Sciatic nerve (tissue), 2 donors: ENCODE data around the gene NXPE2. TPM values are rescaled to one million over a fixed set of nuclear protein-coding genes. Genes with fewer than 3 reads are reported as not detected.
A peak's percentile ranks its signal among the peaks of the same experiment; 100 is the strongest.
"Not testable (repeated sequence)": the region's sequence is repeated elsewhere in the genome, so short reads cannot be mapped to it uniquely, and the experiment has no call there.

Experiments used
- ATAC-seq: fragments of 200-7000 bp; cut with Tn5 transposase; one replicate; pipeline ENCODE4 v1.9.1; 2020; ENCODE audit warnings: mild to moderate bottlenecking, moderate library complexity
- DNase-seq: peaks from one replicate; pipeline ENCODE4 v3.0.0-alpha.2; 2020; ENCODE audit warnings: low spot score
- intact Hi-C: fragments of 100-400 bp; cut with DNase I; formaldehyde crosslinking; loops from one replicate; pipeline ENCODE4 v1.14.2; 2022
- total RNA-seq: library from RNA; stranded (reverse); fragmentation: NEBNext Ultra II Directional; extraction: Animal tissue kit (Norgen Biotek cat#: 25700); gene quantifications from one replicate; pipeline ENCODE4 v1.2.1, GENCODE V29; 2021
- donor health status: DM: no; HTN: no; CAD: no.
- donor health status: DM: no; HTN: no; CAD: no.

Gene NXPE2
- 0.71 TPM for total RNA-seq

DNA sequence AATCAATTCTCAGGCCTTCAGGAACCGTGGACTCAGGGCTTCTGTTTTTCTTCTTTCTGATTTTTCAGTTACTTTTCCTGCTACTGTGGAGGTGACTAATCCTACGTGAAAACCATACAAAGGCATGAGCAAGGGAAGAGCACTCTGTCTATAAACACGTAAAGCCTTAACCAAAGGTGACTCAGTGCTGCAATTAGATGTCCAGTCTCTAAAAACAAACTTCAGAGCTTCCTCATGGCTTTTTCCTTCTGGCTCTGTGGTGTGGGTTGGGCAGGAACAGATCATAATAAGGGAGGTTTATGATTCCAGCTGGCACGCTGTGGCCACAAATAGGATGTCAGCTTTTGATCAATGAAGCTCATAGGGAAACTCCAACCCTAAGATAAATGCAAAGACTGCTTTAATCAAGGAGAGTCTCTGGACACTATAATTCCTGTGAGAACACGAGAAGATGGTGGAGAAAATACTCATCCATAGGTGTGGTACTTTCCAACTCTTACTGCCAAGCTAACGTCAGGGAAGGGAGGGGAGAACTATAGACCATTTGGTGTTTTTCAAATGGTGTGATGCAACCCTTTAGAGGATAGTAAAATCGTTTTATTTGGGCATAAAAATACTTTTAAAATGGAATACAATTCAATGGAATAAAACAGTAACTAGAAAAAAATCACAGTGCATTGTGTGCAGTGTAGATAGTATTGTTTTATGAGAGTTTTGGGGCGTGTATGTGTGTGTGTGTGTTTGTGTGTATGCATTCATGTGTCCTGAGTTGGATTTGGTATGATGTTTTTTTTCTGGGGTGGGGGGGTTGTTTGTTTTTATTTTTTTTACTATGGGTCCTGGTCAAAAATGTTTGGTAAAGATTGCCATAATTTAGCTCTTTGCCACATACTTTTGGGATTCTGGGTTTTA is at the start of gene NXPE2:
Gene NXPE2, plus strand, starts transcription at position 403 of the 912 bp plus-strand sequence. Its CDS starts 49 bp downstream, at position 452.
- no peak for DNase-seq
- ATAC-seq = peak; percentile 59
- intact Hi-C loops = no loop called here

DNA sequence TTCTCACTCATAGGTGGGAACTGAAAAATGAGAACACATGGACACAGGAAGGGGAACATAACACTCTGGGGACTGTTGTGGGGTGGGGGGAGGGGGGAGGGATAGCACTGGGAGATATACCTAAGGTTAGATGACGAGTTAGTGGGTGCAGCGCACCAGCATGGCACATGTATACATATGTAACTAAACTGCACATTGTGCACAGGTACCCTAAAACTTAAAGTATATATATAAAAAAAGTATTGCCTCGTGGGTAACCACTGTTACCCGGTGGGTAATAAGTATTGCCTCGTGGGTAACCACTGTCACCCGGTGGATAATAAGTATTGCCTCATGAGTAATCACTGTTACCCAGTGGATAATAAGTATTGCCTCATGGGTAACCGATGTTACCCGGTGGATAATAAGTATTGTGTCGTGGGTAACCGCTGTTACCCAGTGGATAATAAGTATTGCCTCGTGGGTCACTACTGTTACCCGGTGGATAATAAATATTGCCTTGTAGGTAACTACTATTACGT is 46.8 kb upstream of the NXPE2 start:
- ATAC-seq, intact Hi-C loops: not testable (repeated sequence)

DNA sequence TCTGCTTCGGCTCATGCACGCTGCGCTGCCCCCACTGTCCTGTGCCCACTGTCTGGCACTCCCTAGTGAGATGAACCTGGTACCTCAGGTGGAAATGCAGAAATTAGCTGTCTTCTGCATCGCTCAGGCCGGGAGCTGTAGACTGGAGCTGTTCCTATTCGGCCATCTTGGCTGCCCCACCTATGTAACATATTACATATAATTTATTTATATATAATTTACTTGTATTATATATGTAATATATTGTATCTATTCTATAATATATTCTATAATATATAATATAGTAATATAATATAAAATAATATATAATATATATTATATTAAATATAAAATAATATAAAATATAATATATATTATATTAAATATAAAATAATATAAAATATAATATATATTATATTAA is 38.9 kb upstream of the NXPE2 start:
- DNase-seq, intact Hi-C loops, ATAC-seq: not testable (repeated sequence)

More for the DNA sequence above, 46.8 kb upstream of the NXPE2 start:
- DNase-seq = not testable (repeated sequence)

DNA sequence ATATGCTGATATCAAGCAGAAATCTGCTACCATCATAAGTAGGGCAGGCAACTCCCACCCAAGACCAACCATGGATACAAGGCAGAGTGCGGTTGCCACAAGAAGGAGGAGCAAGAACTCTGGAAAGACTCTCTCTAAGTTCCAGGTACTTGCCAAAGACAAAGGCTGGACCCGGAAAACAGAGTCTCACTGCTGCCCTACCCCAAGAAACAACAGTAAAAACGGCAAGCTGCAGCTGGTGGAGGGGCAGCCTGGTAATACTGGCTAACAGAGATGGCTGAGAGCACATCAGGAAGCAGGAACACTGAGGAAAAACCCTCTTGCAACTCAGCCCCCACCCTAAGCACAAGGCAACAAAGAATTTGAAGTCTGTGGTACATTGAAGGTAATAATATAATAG is 27.7 kb upstream of the NXPE2 start:
- ATAC-seq = no peak

DNA sequence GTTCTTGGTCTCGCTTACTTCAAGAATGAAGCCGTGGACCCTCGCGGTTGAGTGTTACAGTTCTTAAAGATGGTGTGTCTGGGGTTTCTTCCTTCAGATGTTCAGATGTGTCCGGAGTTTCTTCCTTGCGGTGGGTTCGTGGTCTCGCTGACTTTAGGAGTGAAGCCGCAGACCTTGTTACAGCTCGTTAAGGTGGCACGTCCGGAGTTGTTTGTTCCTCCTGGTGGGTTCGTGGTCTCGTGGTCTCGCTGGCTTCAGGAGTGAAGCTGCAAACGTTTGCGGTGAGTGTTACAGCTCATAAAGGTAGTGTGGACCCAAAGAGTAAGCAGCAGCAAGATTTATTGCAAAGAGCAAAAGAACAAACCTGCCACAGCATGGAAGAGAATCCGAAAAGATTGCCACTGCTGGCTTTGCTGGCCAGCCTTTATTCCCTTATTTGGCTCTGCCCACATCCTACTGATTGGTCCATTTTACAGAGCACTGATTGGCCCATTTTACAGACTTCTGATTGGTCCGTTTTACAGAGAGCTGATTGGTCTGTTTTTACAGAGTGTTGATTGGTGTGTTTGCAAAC is 27.1 kb upstream of the NXPE2 start:
- intact Hi-C loops = no loop called here

More for the DNA sequence above, 27.7 kb upstream of the NXPE2 start:
- intact Hi-C loops = no loop called here
- no peak for DNase-seq

GRCh38 chr11:114653148-114653547 is 25.2 kb upstream of the NXPE2 start:
- ATAC-seq (no peak), DNase-seq (no peak)
- intact Hi-C loops = no loop called here

More for the DNA sequence above, 27.1 kb upstream of the NXPE2 start:
- DNase-seq (no peak), ATAC-seq (no peak)

GRCh38 chr11:114664641-114665040 is 13.7 kb upstream of the NXPE2 start:
- DNase-seq = no peak
- intact Hi-C loops = no loop called here
- ATAC-seq = no peak

DNA sequence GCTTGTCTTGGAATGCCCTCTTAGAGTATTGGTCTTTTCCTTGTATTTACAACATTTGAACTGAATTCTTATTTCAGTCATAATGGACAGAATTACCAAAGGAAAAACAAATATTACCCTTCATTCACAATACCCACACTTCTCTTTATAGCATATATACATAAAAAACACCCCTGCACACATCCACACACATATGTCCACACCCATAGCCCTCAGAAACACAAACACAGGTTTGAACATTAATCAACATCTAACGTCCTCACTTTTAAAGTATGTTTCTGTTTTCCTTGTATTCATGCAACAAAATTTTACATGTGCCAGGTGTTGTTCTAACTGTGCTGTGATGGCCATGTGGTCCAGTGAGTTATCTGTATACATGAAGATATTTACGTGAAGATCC is 11.6 kb upstream of the NXPE2 start:
- no peak for ATAC-seq
- no peak for DNase-seq
- intact Hi-C loops = no loop called here

DNA sequence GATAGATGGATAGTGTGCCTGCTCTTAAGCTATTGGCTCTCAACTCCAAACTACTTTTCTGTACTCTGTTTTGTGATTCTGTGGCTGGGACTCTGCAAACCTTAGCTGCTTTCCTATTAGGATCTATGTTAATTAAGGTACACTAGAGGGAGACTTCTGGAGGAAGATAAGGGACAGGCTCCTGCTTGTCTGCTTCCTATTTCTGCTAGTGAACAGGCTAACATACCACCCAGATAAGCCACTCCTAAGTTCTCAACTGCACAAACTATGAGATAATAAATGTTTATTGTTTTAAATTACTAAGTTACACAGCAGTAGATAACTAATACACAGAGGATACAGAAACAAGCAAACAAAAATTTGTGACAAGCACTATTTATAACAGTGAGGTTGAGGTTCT is 10.2 kb upstream of the NXPE2 start:
- intact Hi-C loops = no loop called here
- DNase-seq (no peak), ATAC-seq (no peak)

- intact Hi-C loops = no loop called here
- ATAC-seq = no peak
- no peak for DNase-seq
Measured at GRCh38 chr11:114673661-114674060, 4.7 kb upstream of the NXPE2 start.

- ATAC-seq (no peak), DNase-seq (no peak)
- intact Hi-C loops = no loop called here
Measured at GRCh38 chr11:114679505-114679904, 1.2 kb downstream of the NXPE2 start.

DNA sequence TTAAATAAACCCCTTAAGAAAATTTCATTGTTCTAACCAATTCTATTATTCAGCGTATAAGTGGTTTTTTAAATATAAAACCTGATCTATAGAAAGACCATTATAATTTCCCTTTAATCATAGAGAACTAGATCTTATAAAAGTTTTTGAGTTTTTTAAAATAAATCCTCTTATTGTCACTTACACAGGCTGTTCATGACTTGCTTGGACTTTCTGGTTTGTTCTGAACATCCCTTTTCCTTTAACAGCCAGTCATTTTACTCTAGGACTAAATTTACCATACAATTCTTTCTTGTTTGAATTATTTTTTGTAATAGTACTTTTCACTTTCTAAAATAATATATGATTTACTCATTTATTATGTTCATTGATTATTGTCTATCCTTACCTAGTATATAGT is 4.7 kb downstream of the NXPE2 start:
- intact Hi-C loops = no loop called here
- ATAC-seq (no peak), DNase-seq (no peak)

- ATAC-seq = no peak
- DNase-seq = no peak
- intact Hi-C loops = no loop called here
Measured at GRCh38 chr11:114684636-114685035, 6.3 kb downstream of the NXPE2 start.

DNA sequence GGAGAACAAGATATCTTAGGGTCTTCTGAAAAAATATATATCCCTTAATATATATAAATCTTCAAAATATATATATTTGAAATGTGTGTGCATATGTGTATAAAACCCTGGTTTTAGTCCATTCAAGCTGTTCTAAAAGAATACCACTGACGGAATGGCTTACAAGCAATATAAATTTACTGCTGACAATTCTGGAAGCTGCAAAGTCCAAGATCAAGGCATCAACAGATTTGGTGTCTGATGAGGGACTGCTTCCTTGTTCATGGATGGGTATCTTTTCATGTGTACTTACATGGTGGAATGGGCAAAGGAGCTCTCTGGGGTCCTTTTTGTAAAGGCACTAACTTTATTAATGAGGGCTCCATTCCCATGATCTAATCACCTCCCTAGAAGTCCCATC is 6.8 kb downstream of the NXPE2 start:
- ATAC-seq = no peak
- intact Hi-C loops = no loop called here
- DNase-seq = no peak

DNA sequence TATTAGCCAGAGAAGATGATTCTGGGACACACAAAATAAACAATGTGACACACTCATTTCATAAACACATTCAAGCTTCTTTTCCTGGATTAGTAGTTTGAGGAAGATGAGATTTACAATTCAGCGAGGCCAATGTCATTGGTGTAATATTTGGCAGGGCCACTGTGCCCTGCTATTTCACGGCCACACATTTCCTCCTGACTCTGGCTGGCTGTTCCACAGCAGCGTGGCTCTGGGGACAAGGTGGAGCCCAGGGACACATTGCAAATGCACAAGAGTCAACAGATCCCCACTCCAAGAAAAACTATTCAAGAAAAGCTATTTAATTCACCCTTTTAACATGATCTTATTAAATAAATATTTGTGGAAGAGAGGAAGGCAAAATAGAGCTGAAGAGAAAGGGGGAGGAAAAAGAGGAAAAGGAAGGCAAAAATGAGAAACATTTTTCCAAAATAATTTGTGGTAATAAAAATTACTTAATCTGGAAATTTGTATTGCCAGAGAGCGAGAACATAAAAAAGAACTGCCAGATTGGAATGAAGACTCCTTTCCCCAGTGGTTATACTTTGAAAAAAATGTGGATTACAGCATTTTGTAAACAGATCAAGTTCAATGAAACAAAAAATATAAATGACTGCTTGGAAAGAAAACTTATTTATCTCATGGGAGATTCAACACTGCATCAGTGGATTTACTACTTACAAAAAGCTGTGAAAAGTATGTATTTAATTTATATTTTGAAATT is 27.1 kb downstream of the NXPE2 start:
- ATAC-seq (peak; percentile 76), DNase-seq (no peak)
- intact Hi-C loops = no loop called here

DNA sequence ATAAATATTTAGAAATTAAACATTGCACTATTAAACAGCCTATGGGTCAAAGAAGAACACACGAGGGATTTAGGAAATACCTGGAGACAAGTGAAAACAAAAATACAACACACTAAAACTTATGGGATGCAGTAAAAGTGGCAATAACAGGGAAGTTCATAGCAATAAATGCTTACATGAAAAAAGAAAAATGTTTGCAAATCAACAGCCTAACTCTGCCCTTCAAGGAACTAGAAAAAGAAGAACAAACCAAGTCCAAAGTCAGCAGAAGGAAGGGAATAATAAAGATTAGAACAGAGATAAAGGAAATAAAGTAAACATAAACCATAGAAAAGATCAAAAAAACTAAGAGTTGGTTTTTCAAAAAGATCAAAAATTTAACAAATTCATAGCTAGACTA is 31.6 kb downstream of the NXPE2 start:
- DNase-seq = no peak
- intact Hi-C loops = no loop called here
- ATAC-seq = no peak

DNA sequence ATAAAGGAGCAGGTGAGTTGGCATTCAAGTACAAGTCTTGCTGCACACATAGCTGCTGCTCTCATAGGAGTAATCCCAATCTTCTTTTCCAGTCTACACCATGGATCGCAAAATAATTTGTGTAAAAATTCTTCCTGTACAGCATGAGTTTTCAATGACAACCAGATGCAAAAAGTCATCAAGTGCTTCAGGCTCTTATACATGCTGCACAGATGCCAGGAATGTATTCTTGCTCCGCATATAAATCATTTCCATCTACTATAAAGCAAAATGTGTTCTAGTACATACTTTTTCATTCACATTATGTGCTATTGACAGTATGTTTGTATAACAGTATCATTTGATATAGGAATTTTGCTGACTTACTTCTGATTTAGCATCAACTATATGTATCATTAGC is 35.4 kb downstream of the NXPE2 start:
- DNase-seq = no peak
- intact Hi-C loops = no loop called here
- no peak for ATAC-seq

DNA sequence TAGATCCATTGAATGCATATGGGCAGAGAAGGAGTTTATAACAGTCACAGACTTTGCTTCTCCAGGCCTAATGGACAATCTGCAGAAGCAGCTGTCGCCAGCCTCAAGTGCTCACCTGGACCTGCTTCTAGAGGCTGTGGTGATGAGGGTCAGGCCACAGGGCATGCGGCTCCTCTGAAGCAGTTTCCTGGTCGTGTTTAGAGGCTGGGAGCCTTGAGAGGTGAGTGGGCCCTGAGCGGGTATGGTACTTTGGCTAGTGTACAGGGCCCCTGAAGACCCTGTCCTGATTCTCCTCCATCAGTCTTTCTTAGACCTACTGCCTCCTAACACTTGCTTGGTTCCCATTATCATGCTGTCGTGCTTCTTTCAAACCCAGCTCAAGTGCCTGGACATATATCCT is 41.2 kb downstream of the NXPE2 start:
- DNase-seq (no peak), ATAC-seq (no peak)
- intact Hi-C loops = no loop called here

DNA sequence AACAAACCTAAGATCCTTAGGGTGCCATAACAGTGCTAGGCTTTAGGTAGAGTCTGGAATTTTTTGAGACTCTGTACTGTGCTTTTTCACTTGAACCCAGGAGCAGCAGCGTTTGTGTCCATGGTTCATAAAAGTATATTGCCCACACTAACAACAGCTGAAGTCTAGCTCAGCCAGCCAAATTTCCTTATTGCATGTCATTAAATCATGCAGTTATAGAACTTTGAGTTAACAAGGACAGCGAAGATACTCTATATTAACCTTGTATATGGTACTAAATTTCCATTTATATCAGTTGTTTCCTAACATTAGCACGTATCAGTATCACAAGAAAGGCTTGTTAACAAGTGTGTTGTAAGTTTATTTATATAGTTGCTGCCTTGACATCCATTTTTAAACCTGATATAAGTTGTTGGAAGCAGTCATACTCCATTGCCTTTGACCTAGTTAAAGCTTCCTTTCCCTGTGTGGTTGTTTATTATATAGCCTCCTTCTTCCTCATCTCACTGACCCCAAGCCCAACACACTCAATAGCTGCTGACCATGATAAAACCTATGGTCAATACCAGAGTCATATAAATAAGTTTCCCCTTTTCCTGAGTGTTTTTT is 46.7 kb downstream of the NXPE2 start:
- no peak for ATAC-seq
- intact Hi-C loops = no loop called here
- no peak for DNase-seq
